Endothelial cell of umbilical vein (primary cell): ENCODE data around the gene TLR9. TPM values are rescaled to one million over a fixed set of nuclear protein-coding genes. Genes with fewer than 3 reads are reported as not detected.
A peak's percentile ranks its signal among the peaks of the same experiment; 100 is the strongest.

ENCODE experiments used
- BruUV-seq: library from RNA; stranded (reverse); fragments of 400-500 nt; replicated peaks from 2 replicates; lab custom pipeline; 2021; lab: Mats Ljungman, UMichigan
- CTCF ChIA-PET: fragments of 300-600, 350-600 bp; sonication (Branson Sonifier 250); formaldehyde crosslinking; loops from one replicate; lab custom pipeline; 2021; ENCODE audit warnings: antibody characterized with exemption, inconsistent platforms; lab: Charles Lee
- POLR2A ChIA-PET: fragments of 300-600, 350-600 bp; sonication (Branson Sonifier 250); formaldehyde crosslinking; loops from one replicate; lab custom pipeline; 2021; ENCODE audit warnings: antibody characterized with exemption, inconsistent platforms; lab: Charles Lee
- DNase-seq: peaks from one replicate; pipeline ENCODE4 v3.0.0-alpha.2; 2011; ENCODE audit warnings: low read depth, low spot score
- FAIRE-seq: peaks from 2 replicates; lab custom pipeline; 2011; peaks lifted over from hg19 to GRCh38; lab: Jason Lieb, UNC
- H2AFZ ChIP-seq: 2 replicates; pipeline ENCODE4 v1.6.0; 2012; ENCODE audit warnings: low read depth, low read length, control low read depth, inconsistent platforms
- H3K27ac ChIP-seq: 2 replicates; pipeline ENCODE4 v1.5.1; 2011; ENCODE audit warnings: low read depth, mild to moderate bottlenecking, control low read depth, low read length, moderate library complexity; ENCODE audit not compliant: insufficient read depth
- H3K27me3 ChIP-seq, 2 experiments: 2 replicates each; pipeline versions ENCODE4 v1.6.0 to v1.6.1; 2011; ENCODE audit warnings: low read length in 2 of 2, mixed read lengths in 1 of 2; ENCODE audit not compliant: control insufficient read depth in 2 of 2, insufficient read depth in 2 of 2
- H3K36me3 ChIP-seq, 2 experiments: 2 replicates in 1 of 2; 3 replicates in 1 of 2; pipeline ENCODE4 v1.5.1; 2011; ENCODE audit warnings: low read length in 2 of 2, mild to moderate bottlenecking in 1 of 2, moderate library complexity in 1 of 2; ENCODE audit not compliant: control insufficient read depth in 2 of 2, insufficient read depth in 2 of 2; ENCODE audit errors: extremely low read depth in 1 of 2
- H3K4me1 ChIP-seq: 3 replicates; pipeline ENCODE4 v1.5.1; 2011; ENCODE audit warnings: mild to moderate bottlenecking, low read length; ENCODE audit not compliant: control insufficient read depth, insufficient read depth; ENCODE audit errors: extremely low read depth
- H3K4me2 ChIP-seq: 2 replicates; pipeline ENCODE4 v1.6.1; 2011; ENCODE audit warnings: low read length, control low read depth, mixed read lengths; ENCODE audit not compliant: insufficient read depth
- H3K4me3 ChIP-seq, 3 experiments: fragments of 200-600 bp in 1 of 3; sonication (generic), shearing (Covaris generic) in 1 of 3; replicated peaks in 1 of 3; 2 replicates each; pipeline ENCODE4 v1.5.1; 2011 to 2016; ENCODE audit warnings: control low read depth in 3 of 3, low read length in 3 of 3, mild to moderate bottlenecking in 2 of 3, inconsistent platforms in 1 of 3, low read depth in 1 of 3, moderate library complexity in 1 of 3; ENCODE audit not compliant: insufficient read depth in 1 of 3
- H3K79me2 ChIP-seq: 2 replicates; pipeline ENCODE4 v1.6.0; 2012; ENCODE audit warnings: low read length, inconsistent platforms; ENCODE audit not compliant: control insufficient read depth, insufficient read depth
- H3K9ac ChIP-seq: replicated peaks from 2 replicates; pipeline ENCODE3; 2011; ENCODE audit warnings: low read length, control low read depth; ENCODE audit not compliant: insufficient read depth; ENCODE audit errors: extremely low read depth
- H3K9me1 ChIP-seq: replicated peaks from 3 replicates; pipeline ENCODE4 v1.6.0; 2011; ENCODE audit warnings: mild to moderate bottlenecking, low read length; ENCODE audit not compliant: control insufficient read depth, insufficient read depth; ENCODE audit errors: extremely low read depth
- H3K9me3 ChIP-seq: replicated peaks from 2 replicates; pipeline ENCODE4 v1.5.1; 2012; ENCODE audit warnings: low read length, inconsistent platforms; ENCODE audit not compliant: control insufficient read depth, insufficient read depth
- H4K20me1 ChIP-seq: replicated peaks from 2 replicates; pipeline ENCODE3; 2011; ENCODE audit warnings: mild to moderate bottlenecking, low read length; ENCODE audit not compliant: control insufficient read depth, insufficient read depth; ENCODE audit errors: extremely low read depth
- CTCF ChIP-seq, 2 donors: IDR thresholded peaks; 1 replicate in 1 of 2; 2 replicates in 1 of 2; pipeline ENCODE4 v1.5.1; 2011; ENCODE audit warnings: low read length in 2 of 2, mild to moderate bottlenecking in 2 of 2, moderate library complexity in 2 of 2, control low read depth in 1 of 2, inconsistent platforms in 1 of 2, low read depth in 1 of 2; ENCODE audit not compliant: insufficient read depth in 1 of 2; ENCODE audit errors: extremely low read depth in 1 of 2
- EZH2 ChIP-seq: IDR thresholded peaks from 2 replicates; pipeline ENCODE4 v1.6.1; 2012; ENCODE audit warnings: borderline replicate concordance, low read depth, mild to moderate bottlenecking, moderate library complexity, low read length, inconsistent platforms; ENCODE audit not compliant: severe bottlenecking
- FOS ChIP-seq: IDR thresholded peaks from 2 replicates; pipeline ENCODE4 v1.6.1; 2011; ENCODE audit warnings: mild to moderate bottlenecking, low read length, moderate library complexity, borderline replicate concordance; ENCODE audit not compliant: insufficient read depth
- GATA2 ChIP-seq: IDR thresholded peaks from 2 replicates; pipeline ENCODE4 v1.7.0; 2011; ENCODE audit warnings: low read depth, mild to moderate bottlenecking, moderate library complexity, mixed read lengths, low read length; ENCODE audit not compliant: insufficient read length, insufficient read depth
- JUN ChIP-seq: IDR thresholded peaks from 2 replicates; pipeline ENCODE4 v1.6.1; 2011; ENCODE audit warnings: borderline replicate concordance, low read depth; ENCODE audit not compliant: insufficient read length, insufficient read depth
- MYC ChIP-seq: IDR thresholded peaks from one replicate; pipeline ENCODE4 v1.6.1; 2011; ENCODE audit warnings: mild to moderate bottlenecking, low read depth, low read length
- POLR2A ChIP-seq: IDR thresholded peaks from 2 replicates; pipeline ENCODE4 v1.6.1; 2012; ENCODE audit warnings: low read depth, mild to moderate bottlenecking, control low read depth, low read length
- POLR2AphosphoS5 ChIP-seq: IDR thresholded peaks from 2 replicates; pipeline ENCODE4 v1.6.1; 2012; ENCODE audit warnings: low read depth, mild to moderate bottlenecking, control low read depth, low read length, moderate library complexity; ENCODE audit not compliant: insufficient read depth
- dilution Hi-C: fragments of 300-500 bp; cut with MboI; formaldehyde crosslinking; loops from one replicate; pipeline ENCODE4 v1.15.0; 2019; ENCODE audit warnings: low sequenced_read_pairs; ENCODE audit not compliant: extremely low pct_ligation_motif_present
- intact Hi-C: fragments of 100-400 bp; cut with micrococcal nuclease; formaldehyde crosslinking; loops from one replicate; pipeline ENCODE4 v1.10.0; 2022
- polyA plus RNA-seq, 4 experiments: library from polyadenylated mRNA; depleted of rRNA in 3 of 4; stranded (reverse) in 3 of 4; unstranded in 1 of 4; fragments of >200 nt; gene quantifications; 2 replicates each; pipeline versions ENCODE4 v1.2.1 to v1.2.3, GENCODE V29; 2011 to 2012; ENCODE audit warnings: missing spikeins in 1 of 4
- total RNA-seq: library from RNA; stranded (reverse); gene quantifications from 2 replicates; pipeline ENCODE4 v1.2.3, GENCODE V29; 2021
- TF ChIP-seq, protein P1 (sequence below): IDR thresholded peaks from 2 replicates; pipeline ENCODE4 v1.6.1; 2011; ENCODE audit not compliant: insufficient read depth, insufficient read length

Gene TLR9
- total and polyA plus RNA-seq, 2 donors (not counting 3 experiments of a cell fraction or from before 2014, with no cell fraction given) = not detected

GRCh38 chr3:52200981-52201679 lies 24.3 kb downstream of the TLR9 start:
- FAIRE-seq (peak; percentile 33), DNase-seq (no peak)
- no peaks in the 10 kb centered on the region for H3K9me3 ChIP-seq
- CTCF ChIA-PET = interaction anchor here (1.2 to 1.7 kb wide), 2 partner anchors 20 to 47 kb away, joined by 4 to 5 read pairs; partner anchors contain the start of gene POC1A
- H3K36me3 ChIP-seq = peaks cover 24 to 36% of the 10 kb centered on the region in 2 experiments
- no peak overlapping the region for H3K4me3 ChIP-seq
- H4K20me1 ChIP-seq = no peaks in the 10 kb centered on the region
- peaks cover 15% of the 10 kb centered on the region for H3K79me2 ChIP-seq
- TF ChIP-seq CTCF (IDR thresholded peaks at IDR 0.05; ENCODE audit: extremely low read depth in 1 of 2, insufficient read depth in 1 of 2, low read depth in 1 of 2, low read length in 2 of 2) (no peak), MYC (no peak), POLR2AphosphoS5 (no peak), FOS (no peak), EZH2 (no peak), GATA2 (no peak), JUN (no peak), POLR2A (no peak)
- TF ChIP-seq, protein P1, sequence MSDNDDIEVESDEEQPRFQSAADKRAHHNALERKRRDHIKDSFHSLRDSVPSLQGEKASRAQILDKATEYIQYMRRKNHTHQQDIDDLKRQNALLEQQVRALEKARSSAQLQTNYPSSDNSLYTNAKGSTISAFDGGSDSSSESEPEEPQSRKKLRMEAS = no peak
- BruUV-seq = no TSS peak
- H3K27ac ChIP-seq = no peak overlapping the region
- intact Hi-C loops = no loop called here
- H2AFZ ChIP-seq = no peak overlapping the region
- no peak overlapping the region for H3K9ac ChIP-seq
- no peak overlapping the region for H3K4me2 ChIP-seq
- no peaks in the 10 kb centered on the region for H3K27me3 ChIP-seq
- dilution Hi-C loops = no loop called here
- POLR2A ChIA-PET = no interaction called here
- no peaks in the 10 kb centered on the region for H3K9me1 ChIP-seq
- peaks cover 17% of the 10 kb centered on the region for H3K4me1 ChIP-seq
